ENCODE results near the gene DGLUCY.
A peak's percentile ranks its signal among the peaks of the same experiment; 100 is the strongest.
"Not testable (repeated sequence)": the region's sequence is repeated elsewhere in the genome, so short reads cannot be mapped to it uniquely, and the experiment has no call there.

DGLUCY gene

GRCh38 chr14:91140672-91141071, 26.8 kb downstream of the DGLUCY start:
- no peak for DNase-seq

- DNase-seq, result no peak
These were observed 28.4 kb downstream of the DGLUCY start for GRCh38 chr14:91142214-91142668.

GRCh38 chr14:91143862-91144261, 30.0 kb downstream of the DGLUCY start:
- DNase-seq, result no peak

GRCh38 chr14:91144425-91145145, 30.7 kb downstream of the DGLUCY start:
- no peak for DNase-seq

GRCh38 chr14:91145391-91146160, 31.7 kb downstream of the DGLUCY start:
- DNase-seq, result no peak

GRCh38 chr14:91146661-91147060, 32.8 kb downstream of the DGLUCY start:
- no peak for DNase-seq

GRCh38 chr14:91149462-91149861, 35.6 kb downstream of the DGLUCY start:
- no peak for DNase-seq

GRCh38 chr14:91152499-91152898, 38.6 kb downstream of the DGLUCY start:
- DNase-seq, result no peak

- no peak for DNase-seq
These were observed 39.5 kb downstream of the DGLUCY start for GRCh38 chr14:91153360-91153759.

GRCh38 chr14:91154851-91155625, 41.2 kb downstream of the DGLUCY start:
- DNase-seq, result peak; percentile 49

- no peak for DNase-seq
These were observed 41.8 kb downstream of the DGLUCY start for GRCh38 chr14:91155626-91156089.

- DNase-seq, result not testable (repeated sequence)
These were observed 42.3 kb downstream of the DGLUCY start for GRCh38 chr14:91156142-91156666.

- DNase-seq, result not testable (repeated sequence)
These were observed 43.0 kb downstream of the DGLUCY start for GRCh38 chr14:91156877-91157276.

GRCh38 chr14:91158091-91158790, 44.4 kb downstream of the DGLUCY start:
- DNase-seq, result no peak

GRCh38 chr14:91159182-91159581, 45.3 kb downstream of the DGLUCY start:
- DNase-seq, result no peak

- DNase-seq, result no peak
These were observed 46.0 kb downstream of the DGLUCY start for GRCh38 chr14:91159906-91160305.

- no peak for DNase-seq
These were observed 49.4 kb downstream of the DGLUCY start for GRCh38 chr14:91163316-91163715.

GRCh38 chr14:91164676-91165075, 50.8 kb downstream of the DGLUCY start:
- no peak for DNase-seq

GRCh38 chr14:91167380-91167770, 53.5 kb downstream of the DGLUCY start:
- no peak for DNase-seq

GRCh38 chr14:91169951-91170350, 56.1 kb downstream of the DGLUCY start:
- DNase-seq, result no peak

GRCh38 chr14:91170504-91171121, 56.7 kb downstream of the DGLUCY start:
- no peak for DNase-seq

GRCh38 chr14:91171291-91171690, 57.4 kb downstream of the DGLUCY start:
- DNase-seq, result no peak
